ENCODE results near the gene CDKN2B-AS1. TPM values are rescaled to one million over a fixed set of nuclear protein-coding genes. Genes with fewer than 3 reads are reported as not detected.

CDKN2B-AS1 gene
- total RNA-seq, 1 donor from 2014 or later, result 0.58 TPM

DNA sequence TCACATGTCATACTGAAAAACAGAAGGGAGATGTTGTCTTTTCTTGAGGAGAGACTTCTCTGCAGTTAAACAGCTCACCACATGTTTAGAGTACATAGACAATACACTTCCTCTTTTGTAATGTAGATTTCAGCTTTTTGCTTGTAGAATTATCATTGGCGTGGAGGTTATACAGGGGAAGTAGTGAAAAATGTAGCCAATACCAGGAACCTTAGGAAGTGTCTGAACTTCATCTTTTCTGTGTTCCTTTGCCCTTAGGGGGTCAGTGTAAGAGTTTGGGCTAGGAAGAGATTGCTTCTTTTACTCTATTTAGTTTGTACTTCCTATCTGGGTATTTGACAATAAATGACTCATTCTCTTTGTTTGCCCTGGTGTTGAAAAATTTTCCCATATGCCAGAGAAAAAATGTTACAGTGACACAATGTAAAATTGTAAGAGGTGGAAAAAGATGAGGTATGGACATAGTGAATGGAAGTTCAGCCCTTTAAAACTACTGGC, 35.6 kb downstream of the CDKN2B-AS1 start:
- TF ChIP-seq, protein P1, sequence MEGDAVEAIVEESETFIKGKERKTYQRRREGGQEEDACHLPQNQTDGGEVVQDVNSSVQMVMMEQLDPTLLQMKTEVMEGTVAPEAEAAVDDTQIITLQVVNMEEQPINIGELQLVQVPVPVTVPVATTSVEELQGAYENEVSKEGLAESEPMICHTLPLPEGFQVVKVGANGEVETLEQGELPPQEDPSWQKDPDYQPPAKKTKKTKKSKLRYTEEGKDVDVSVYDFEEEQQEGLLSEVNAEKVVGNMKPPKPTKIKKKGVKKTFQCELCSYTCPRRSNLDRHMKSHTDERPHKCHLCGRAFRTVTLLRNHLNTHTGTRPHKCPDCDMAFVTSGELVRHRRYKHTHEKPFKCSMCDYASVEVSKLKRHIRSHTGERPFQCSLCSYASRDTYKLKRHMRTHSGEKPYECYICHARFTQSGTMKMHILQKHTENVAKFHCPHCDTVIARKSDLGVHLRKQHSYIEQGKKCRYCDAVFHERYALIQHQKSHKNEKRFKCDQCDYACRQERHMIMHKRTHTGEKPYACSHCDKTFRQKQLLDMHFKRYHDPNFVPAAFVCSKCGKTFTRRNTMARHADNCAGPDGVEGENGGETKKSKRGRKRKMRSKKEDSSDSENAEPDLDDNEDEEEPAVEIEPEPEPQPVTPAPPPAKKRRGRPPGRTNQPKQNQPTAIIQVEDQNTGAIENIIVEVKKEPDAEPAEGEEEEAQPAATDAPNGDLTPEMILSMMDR (conservative IDR thresholded peaks at IDR 0.05), result no peak
- DNase-seq (ENCODE audit: extremely low spot score, unreplicated experiment), result no peak
- no peak overlapping the region for H3K4me3 Mint-ChIP-seq
- H3K36me3 Mint-ChIP-seq, result no peaks in the 10 kb centered on the region
- no peaks in the 10 kb centered on the region for H3K9me3 Mint-ChIP-seq
- no peaks in the 10 kb centered on the region for H3K27me3 Mint-ChIP-seq
- H3K4me1 Mint-ChIP-seq (ENCODE audit: unreplicated experiment), result no peaks in the 10 kb centered on the region
- H3K27ac Mint-ChIP-seq, result peak overlapping the region; percentile 30

DNA sequence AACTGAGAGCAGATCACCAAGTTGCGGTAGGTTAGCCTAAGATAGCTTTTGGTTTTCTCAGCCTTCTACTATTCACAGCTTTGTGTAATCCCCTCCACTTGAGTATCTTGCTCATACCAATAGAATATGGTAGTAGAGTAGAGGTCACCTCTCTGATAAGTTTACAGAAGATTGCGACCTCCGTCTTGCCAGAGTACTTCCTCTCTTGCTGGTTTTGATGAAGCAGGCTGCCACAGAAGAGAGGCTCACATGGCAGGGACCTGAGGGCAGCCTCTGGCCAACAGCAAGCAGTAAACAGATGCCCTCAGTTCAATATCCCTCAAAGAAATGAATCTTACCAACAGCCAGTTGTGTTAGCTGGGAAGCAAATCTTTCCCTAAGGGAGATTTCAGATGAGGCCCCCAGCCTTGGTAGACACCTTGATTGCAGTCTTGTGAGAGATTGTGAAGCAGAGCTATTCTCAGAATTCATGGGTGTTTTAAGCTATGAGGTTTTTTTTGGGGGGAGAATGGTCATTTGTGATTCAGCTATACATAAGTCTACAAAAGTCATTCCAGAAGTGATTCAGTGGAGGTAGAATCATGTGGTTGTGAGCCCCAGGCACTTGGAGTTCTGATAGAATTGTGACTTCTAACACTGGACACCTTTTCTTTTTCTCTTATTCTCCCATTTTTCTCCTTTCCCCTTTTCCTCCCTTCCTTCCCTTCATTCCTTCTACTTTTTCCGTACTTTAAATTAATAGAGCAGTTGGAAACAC, 37.2 kb downstream of the CDKN2B-AS1 start:
- no peak overlapping the region for H3K27ac Mint-ChIP-seq
- no peaks in the 10 kb centered on the region for H3K36me3 Mint-ChIP-seq
- no peak overlapping the region for H3K4me3 Mint-ChIP-seq
- DNase-seq (ENCODE audit: extremely low spot score, unreplicated experiment), result no peak
- H3K4me1 Mint-ChIP-seq (ENCODE audit: unreplicated experiment), result no peaks in the 10 kb centered on the region
- no peaks in the 10 kb centered on the region for H3K9me3 Mint-ChIP-seq
- TF ChIP-seq, protein P1 (conservative IDR thresholded peaks at IDR 0.05), result no peak
- no peaks in the 10 kb centered on the region for H3K27me3 Mint-ChIP-seq

DNA sequence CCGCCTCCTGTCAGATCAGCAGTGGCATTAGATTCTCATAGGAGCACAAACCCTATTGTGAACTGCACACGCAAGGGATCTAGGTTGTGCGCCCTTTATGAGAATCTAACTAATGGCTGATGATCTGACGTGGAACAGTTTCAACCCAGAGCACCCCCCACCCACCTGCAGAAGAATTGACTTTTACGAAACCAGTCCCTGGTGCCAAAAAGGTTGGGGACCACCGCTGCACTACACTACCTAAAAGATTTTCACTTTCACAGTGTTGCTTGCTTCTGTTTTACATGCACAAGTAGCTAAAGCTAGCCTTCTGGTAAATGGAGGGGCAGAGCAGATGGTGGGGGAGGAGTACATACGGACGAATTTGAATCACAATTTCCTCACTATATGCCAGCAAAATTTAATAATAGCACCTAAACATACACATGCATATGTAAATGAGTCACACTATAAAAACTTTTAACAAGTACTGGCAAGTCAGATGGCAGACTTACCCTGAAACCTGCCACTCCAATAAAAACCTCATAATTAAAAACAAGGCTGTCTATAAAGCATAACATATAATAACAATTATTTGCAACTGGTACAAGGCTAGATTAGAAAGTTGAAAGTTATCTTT, 38.5 kb downstream of the CDKN2B-AS1 start:
- Mint-ChIP-seq H3K36me3 (no peaks in the 10 kb centered on the region), H3K4me3 (no peak overlapping the region), H3K27me3 (no peaks in the 10 kb centered on the region), H3K4me1 (ENCODE audit: unreplicated experiment) (no peaks in the 10 kb centered on the region), H3K27ac (no peak overlapping the region), H3K9me3 (no peaks in the 10 kb centered on the region)
- TF ChIP-seq, protein P1 (conservative IDR thresholded peaks at IDR 0.05), result no peak
- DNase-seq (ENCODE audit: extremely low spot score, unreplicated experiment), result no peak

DNA sequence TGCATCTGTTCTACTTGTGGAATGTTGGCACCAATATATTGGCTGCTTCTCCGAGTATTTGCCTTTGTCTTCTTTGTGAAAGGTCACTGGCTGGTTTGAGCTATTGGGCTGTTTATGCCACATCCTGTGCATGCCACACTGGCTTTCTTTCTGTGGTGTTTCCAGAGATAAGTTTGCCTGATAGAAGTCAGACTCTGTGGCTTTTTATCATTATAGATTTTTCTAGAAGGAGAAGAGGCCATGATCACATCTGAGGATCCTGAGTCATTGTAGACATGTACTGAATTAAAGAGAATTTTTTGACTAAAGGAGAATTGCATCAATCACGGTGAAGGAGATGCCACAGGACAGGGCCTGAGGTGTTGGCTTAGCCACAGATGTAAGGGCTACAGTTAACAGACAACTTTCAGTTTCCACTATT, 41.0 kb downstream of the CDKN2B-AS1 start:
- no peak for DNase-seq (ENCODE audit: extremely low spot score, unreplicated experiment)
- no peaks in the 10 kb centered on the region for H3K36me3 Mint-ChIP-seq
- no peaks in the 10 kb centered on the region for H3K27me3 Mint-ChIP-seq
- H3K9me3 Mint-ChIP-seq, result no peaks in the 10 kb centered on the region
- TF ChIP-seq, protein P1 (conservative IDR thresholded peaks at IDR 0.05), result no peak
- H3K27ac Mint-ChIP-seq, result peak overlapping the region; percentile 44
- no peak overlapping the region for H3K4me3 Mint-ChIP-seq
- H3K4me1 Mint-ChIP-seq (ENCODE audit: unreplicated experiment), result no peaks in the 10 kb centered on the region

DNA sequence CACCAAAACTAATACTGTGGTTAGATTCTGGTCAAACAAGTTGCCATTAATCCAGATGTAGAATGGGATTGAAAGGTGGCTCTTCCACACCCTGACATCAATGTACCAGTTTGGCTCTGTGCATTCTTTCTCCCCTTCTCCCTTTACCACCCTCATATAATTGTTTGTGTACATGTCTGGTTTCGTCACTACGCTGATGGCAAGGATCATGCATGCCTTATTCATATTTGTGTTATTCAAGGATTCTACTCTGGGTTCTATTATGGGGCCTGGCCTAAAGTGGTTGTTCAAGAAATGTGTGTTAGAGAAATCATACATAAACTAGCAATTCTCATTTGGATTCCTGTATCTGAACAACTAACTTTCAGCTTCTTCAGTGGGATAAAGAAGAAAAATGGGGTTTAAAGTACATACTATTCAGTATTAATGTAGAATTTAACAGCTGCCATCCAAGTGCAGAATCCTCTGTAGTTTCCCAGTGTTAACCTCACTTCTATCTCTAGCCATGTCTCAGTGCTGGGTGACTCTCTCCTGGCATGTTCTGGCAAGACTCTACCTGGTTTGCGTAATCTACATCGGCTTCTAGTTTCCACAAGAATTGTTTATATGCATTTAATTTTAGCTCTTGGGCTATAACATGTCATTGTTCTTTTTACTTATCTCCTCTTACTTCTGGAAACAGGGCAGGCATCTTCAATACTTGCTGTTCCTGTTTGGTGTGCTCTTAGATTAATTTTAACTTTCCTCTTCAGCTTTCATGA, 42.5 kb downstream of the CDKN2B-AS1 start:
- Mint-ChIP-seq H3K9me3 (no peaks in the 10 kb centered on the region), H3K27ac (peak overlapping the region; percentile 85), H3K27me3 (no peaks in the 10 kb centered on the region), H3K4me3 (peak overlapping the region; percentile 56), H3K36me3 (no peaks in the 10 kb centered on the region), H3K4me1 (ENCODE audit: unreplicated experiment) (no peaks in the 10 kb centered on the region)
- no peak for DNase-seq (ENCODE audit: extremely low spot score, unreplicated experiment)
- TF ChIP-seq, protein P1 (conservative IDR thresholded peaks at IDR 0.05), result no peak

All from type B pancreatic cell (in vitro differentiated cells).